Thymus (tissue), 11 donors: ENCODE measurements around the gene MRPS34. TPM values are rescaled to one million over a fixed set of nuclear protein-coding genes. Genes with fewer than 3 reads are reported as not detected.

Source experiments
- DNase-seq, 9 donors: peaks; one replicate each; pipeline ENCODE4 v3.0.0-alpha.2; 2013; ENCODE audit warnings: low spot score in 9 of 9, low read depth in 6 of 9, missing footprints in 1 of 9
- H3K27ac ChIP-seq, 2 donors: one replicate each; pipeline ENCODE4 v1.5.1; 2013; ENCODE audit warnings: control low read depth in 1 of 2, low read depth in 1 of 2, low read length in 1 of 2, mild to moderate bottlenecking in 1 of 2, moderate library complexity in 1 of 2
- H3K27me3 ChIP-seq, 2 donors: one replicate each; pipeline ENCODE4 v1.5.1; 2013; ENCODE audit warnings: low read length in 1 of 2; ENCODE audit not compliant: control insufficient read depth in 2 of 2, insufficient read depth in 1 of 2
- H3K36me3 ChIP-seq, 2 donors: one replicate each; pipeline ENCODE4 v1.5.1; 2013; ENCODE audit warnings: low read length in 1 of 2, mild to moderate bottlenecking in 1 of 2, moderate library complexity in 1 of 2; ENCODE audit not compliant: control insufficient read depth in 2 of 2, insufficient read depth in 2 of 2
- H3K4me1 ChIP-seq, 2 donors: one replicate each; pipeline ENCODE4 v1.5.1; 2013; ENCODE audit warnings: low read length in 2 of 2; ENCODE audit not compliant: control insufficient read depth in 2 of 2, insufficient read depth in 2 of 2
- H3K4me3 ChIP-seq, 2 donors: one replicate each; pipeline ENCODE4 v1.5.1; 2013; ENCODE audit warnings: low read length in 2 of 2, control low read depth in 1 of 2, mild to moderate bottlenecking in 1 of 2
- H3K9me3 ChIP-seq, 2 donors: one replicate each; pipeline ENCODE4 v1.5.1; 2013; ENCODE audit warnings: low read length in 1 of 2, mild to moderate bottlenecking in 1 of 2; ENCODE audit not compliant: control insufficient read depth in 2 of 2, insufficient read depth in 1 of 2
- WGBS: extraction: QIAGEN DNeasy Blood & Tissue Kit; methylation state at CpG from one replicate; pipeline ENCODE4 v1.1.7; 2013; 5-methylcytosine and 5-hydroxymethylcytosine counted together
- polyA plus RNA-seq: library from polyadenylated mRNA; stranded (reverse); fragments of 200-250 nt; gene quantifications from one replicate; pipeline ENCODE4 v1.2.3, GENCODE V29; 2013
- total RNA-seq: library from RNA; stranded (reverse); fragments of 120-200 nt; gene quantifications from one replicate; pipeline ENCODE4 v1.2.4, GENCODE V29; 2013
- donor health status: healthy.

MRPS34 gene
- total and polyA plus RNA-seq, 2 donors: 101 to 103 TPM

- no peak overlapping the region for H3K4me3 ChIP-seq
- DNase-seq: no peak
- WGBS: 93% methylated on average over 81 of the region's 81 CpGs
Observed at GRCh38 chr16:1763521-1764511, 9.1 kb downstream of the MRPS34 start.

GRCh38 chr16:1762879-1763520 is 9.9 kb downstream of the MRPS34 start:
- Histone ChIP-seq H3K4me1 (no peaks in the 10 kb centered on the region), H3K9me3 (no peaks in the 10 kb centered on the region), H3K27me3 (no peaks in the 10 kb centered on the region), H3K4me3 (no peak overlapping the region), H3K27ac (no peak overlapping the region), H3K36me3 (peaks cover 73 to 94% of the 10 kb centered on the region in 2 donors)
- WGBS: 98% methylated on average over 24 of the region's 24 CpGs
- no peak for DNase-seq

More at GRCh38 chr16:1763521-1764511, 9.1 kb downstream of the MRPS34 start:
- H3K4me1 ChIP-seq: no peaks in the 10 kb centered on the region
- peaks cover 74 to 95% of the 10 kb centered on the region in 2 donors for H3K36me3 ChIP-seq
- no peak overlapping the region for H3K27ac ChIP-seq
- H3K27me3 ChIP-seq: no peaks in the 10 kb centered on the region
- no peaks in the 10 kb centered on the region for H3K9me3 ChIP-seq

GRCh38 chr16:1762196-1762878 is 10.6 kb downstream of the MRPS34 start:
- Histone ChIP-seq H3K27ac (no peak overlapping the region), H3K9me3 (no peaks in the 10 kb centered on the region), H3K36me3 (peaks cover 70 to 94% of the 10 kb centered on the region in 2 donors), H3K4me1 (no peaks in the 10 kb centered on the region), H3K27me3 (no peaks in the 10 kb centered on the region), H3K4me3 (no peak overlapping the region)
- no peak for DNase-seq
- WGBS: 98% methylated on average over 30 of the region's 30 CpGs

GRCh38 chr16:1761751-1762150 is 11.2 kb downstream of the MRPS34 start:
- H3K27ac ChIP-seq: no peak overlapping the region
- H3K4me3 ChIP-seq: no peak overlapping the region
- no peaks in the 10 kb centered on the region for H3K9me3 ChIP-seq
- no peaks in the 10 kb centered on the region for H3K27me3 ChIP-seq
- DNase-seq: no peak
- H3K4me1 ChIP-seq: no peaks in the 10 kb centered on the region
- peaks cover 64 to 88% of the 10 kb centered on the region in 2 donors for H3K36me3 ChIP-seq
- WGBS: 98% methylated on average over 15 of the region's 15 CpGs

- DNase-seq: no peak
- 94% methylated on average over 15 of the region's 15 CpGs for WGBS
- no peak overlapping the region for H3K27ac ChIP-seq
- H3K27me3 ChIP-seq: no peaks in the 10 kb centered on the region
- H3K4me3 ChIP-seq: no peak overlapping the region
- H3K4me1 ChIP-seq: no peaks in the 10 kb centered on the region
- peaks cover 59 to 80% of the 10 kb centered on the region in 2 donors for H3K36me3 ChIP-seq
- H3K9me3 ChIP-seq: no peaks in the 10 kb centered on the region
Observed at GRCh38 chr16:1760911-1761310, 12.0 kb downstream of the MRPS34 start.

- WGBS: 99% methylated on average over 21 of the region's 21 CpGs
- no peaks in the 10 kb centered on the region for H3K27me3 ChIP-seq
- no peak for DNase-seq
Observed at GRCh38 chr16:1759511-1759910, 13.4 kb downstream of the MRPS34 start.

GRCh38 chr16:1758923-1759322 is 14.0 kb downstream of the MRPS34 start:
- H3K4me3 ChIP-seq: no peak overlapping the region
- WGBS: 97% methylated on average over 18 of the region's 18 CpGs
- no peaks in the 10 kb centered on the region for H3K4me1 ChIP-seq
- no peak overlapping the region for H3K27ac ChIP-seq
- H3K36me3 ChIP-seq: peaks cover 50 to 71% of the 10 kb centered on the region in 2 donors
- no peak for DNase-seq
- no peaks in the 10 kb centered on the region for H3K9me3 ChIP-seq
- no peaks in the 10 kb centered on the region for H3K27me3 ChIP-seq

More at GRCh38 chr16:1759511-1759910, 13.4 kb downstream of the MRPS34 start:
- no peak overlapping the region for H3K4me3 ChIP-seq
- no peaks in the 10 kb centered on the region for H3K4me1 ChIP-seq
- H3K9me3 ChIP-seq: no peaks in the 10 kb centered on the region
- no peak overlapping the region for H3K27ac ChIP-seq
- peaks cover 52 to 72% of the 10 kb centered on the region in 2 donors for H3K36me3 ChIP-seq

GRCh38 chr16:1757714-1758461 is 15.0 kb downstream of the MRPS34 start:
- no peak overlapping the region for H3K4me3 ChIP-seq
- DNase-seq: no peak
- H3K9me3 ChIP-seq: no peaks in the 10 kb centered on the region
- no peak overlapping the region for H3K27ac ChIP-seq
- no peaks in the 10 kb centered on the region for H3K27me3 ChIP-seq
- peaks cover 49 to 67% of the 10 kb centered on the region in 2 donors for H3K36me3 ChIP-seq
- H3K4me1 ChIP-seq: no peaks in the 10 kb centered on the region
- WGBS: 98% methylated on average over 37 of the region's 37 CpGs
